ENCODE data around the gene KCNB1. TPM values are rescaled to one million over a fixed set of nuclear protein-coding genes. Genes with fewer than 3 reads are reported as not detected.

The KCNB1 gene
- total RNA-seq, 2 donors from 2014 or later = 0.52 to 3.3 TPM

GRCh38 chr20:49420292-49420691 is 62.2 kb downstream of the KCNB1 start:
- ATAC-seq = no peak
- Histone ChIP-seq H3K36me3 (replicated peaks in 1 of 2; ENCODE audit: insufficient read depth in 1 of 2, low read depth in 2 of 2) (no peaks in the 10 kb centered on the region), H3K27me3 (no peaks in the 10 kb centered on the region), H3K4me1 (no peaks in the 10 kb centered on the region), H3K9me3 (no peaks in the 10 kb centered on the region), H3K27ac (no peak overlapping the region), H3K4me3 (no peak overlapping the region)
- TF ChIP-seq CTCF (IDR thresholded peaks at IDR 0.05) (no peak), POLR2A (IDR thresholded peaks at IDR 0.05) (no peak)
- intact Hi-C loops (cut with DNase I) = no loop called here
- DNase-seq = peak in 1 of 4 donors; percentile 13
- WGBS, 2 donors = 74 to 100% methylated on average over 1 of the region's 1 CpG

GRCh38 chr20:49419785-49420184 is 62.7 kb downstream of the KCNB1 start:
- H3K27ac ChIP-seq = no peak overlapping the region
- DNase-seq (no peak), ATAC-seq (no peak)
- no peaks in the 10 kb centered on the region for H3K36me3 ChIP-seq (replicated peaks in 1 of 2; ENCODE audit: insufficient read depth in 1 of 2, low read depth in 2 of 2)
- no peaks in the 10 kb centered on the region for H3K4me1 ChIP-seq
- TF ChIP-seq CTCF (IDR thresholded peaks at IDR 0.05) = no peak
- TF ChIP-seq POLR2A (IDR thresholded peaks at IDR 0.05) = no peak
- H3K9me3 ChIP-seq = no peaks in the 10 kb centered on the region
- H3K27me3 ChIP-seq = no peaks in the 10 kb centered on the region
- no peak overlapping the region for H3K4me3 ChIP-seq
- 64 to 88% methylated on average over 1 of the region's 1 CpG for WGBS, 2 donors
- intact Hi-C loops (cut with DNase I) = no loop called here

- Histone ChIP-seq H3K4me1 (no peaks in the 10 kb centered on the region), H3K36me3 (replicated peaks in 1 of 2; ENCODE audit: insufficient read depth in 1 of 2, low read depth in 2 of 2) (no peaks in the 10 kb centered on the region), H3K27ac (no peak overlapping the region), H3K27me3 (no peaks in the 10 kb centered on the region), H3K9me3 (no peaks in the 10 kb centered on the region), H3K4me3 (no peak overlapping the region)
- ATAC-seq (no peak), DNase-seq (no peak)
- WGBS, 2 donors = 66 to 73% methylated on average over 7 of the region's 7 CpGs
- intact Hi-C loops (cut with DNase I) = no loop called here
- TF ChIP-seq CTCF (IDR thresholded peaks at IDR 0.05) (no peak), POLR2A (IDR thresholded peaks at IDR 0.05) (no peak)
These were observed 63.7 kb downstream of the KCNB1 start for GRCh38 chr20:49418809-49419208.

GRCh38 chr20:49417843-49418555 is 64.5 kb downstream of the KCNB1 start:
- no peaks in the 10 kb centered on the region for H3K9me3 ChIP-seq
- no peak for TF ChIP-seq POLR2A (IDR thresholded peaks at IDR 0.05)
- no peak for TF ChIP-seq CTCF (IDR thresholded peaks at IDR 0.05)
- H3K27me3 ChIP-seq = no peaks in the 10 kb centered on the region
- H3K36me3 ChIP-seq (replicated peaks in 1 of 2; ENCODE audit: insufficient read depth in 1 of 2, low read depth in 2 of 2) = no peaks in the 10 kb centered on the region
- DNase-seq = no peak
- 56 to 63% methylated on average over 9 of the region's 9 CpGs for WGBS, 2 donors
- no peaks in the 10 kb centered on the region for H3K4me1 ChIP-seq
- no peak overlapping the region for H3K4me3 ChIP-seq
- intact Hi-C loops (cut with DNase I) = no loop called here
- ATAC-seq = no peak
- no peak overlapping the region for H3K27ac ChIP-seq

GRCh38 chr20:49415668-49416044 is 66.8 kb downstream of the KCNB1 start:
- intact Hi-C loops (cut with DNase I) = no loop called here

More at GRCh38 chr20:49415668-49416044, 66.8 kb downstream of the KCNB1 start:
- H3K4me1 ChIP-seq = no peaks in the 10 kb centered on the region
- WGBS, 2 donors = 79 to 84% methylated on average over 8 of the region's 8 CpGs
- H3K36me3 ChIP-seq (replicated peaks in 1 of 2; ENCODE audit: insufficient read depth in 1 of 2, low read depth in 2 of 2) = no peaks in the 10 kb centered on the region
- H3K4me3 ChIP-seq = no peak overlapping the region
- H3K27ac ChIP-seq = no peak overlapping the region
- H3K9me3 ChIP-seq = no peaks in the 10 kb centered on the region
- no peaks in the 10 kb centered on the region for H3K27me3 ChIP-seq
- DNase-seq = no peak
- ATAC-seq = no peak
- TF ChIP-seq POLR2A (IDR thresholded peaks at IDR 0.05) = no peak
- no peak for TF ChIP-seq CTCF (IDR thresholded peaks at IDR 0.05)
